ENCODE results near the gene SDHB. TPM values are rescaled to one million over a fixed set of nuclear protein-coding genes. Genes with fewer than 3 reads are reported as not detected.

SDHB gene
- 97.3 to 119 TPM (median 111 TPM) in 5 replicates for total RNA-seq (2022; extraction: Qiagen RNA extraction; ENCODE audit: low read depth)

GRCh38 chr1:17053685-17054410, at the start of gene SDHB:
SDHB (minus strand) TSS chr1:17054032; CDS start chr1:17054019, 13 bp downstream.

GRCh38 chr1:17011439-17012307, 42.2 kb downstream of the SDHB start, which contains the start of gene ATP13A2:
ATP13A2 (minus strand) TSS chr1:17011928; CDS start chr1:17011738, 190 bp downstream.

GRCh38 chr1:16980473-16981268, 73.2 kb downstream of the SDHB start, which contains the start of gene MFAP2:
MFAP2 (minus strand) TSS chr1:16980620; CDS start chr1:16978273, 2,347 bp downstream.

Other genes starting within 250 kb of the SDHB start
- gene RNU1-2, start 158.1 kb downstream of the SDHB start, total RNA-seq (2022; extraction: Qiagen RNA extraction; ENCODE audit: low read depth) = 5.0 TPM in 1 of 5 replicates, not detected in the others
- gene CROCC, start 132.1 kb downstream of the SDHB start, total RNA-seq (2022; extraction: Qiagen RNA extraction; ENCODE audit: low read depth) = 5.5 to 10.4 TPM (median 7.8 TPM) in 5 replicates
- gene MFAP2, start 73.4 kb downstream of the SDHB start, total RNA-seq (2022; extraction: Qiagen RNA extraction; ENCODE audit: low read depth) = 0.21 to 0.53 TPM (median 0.45 TPM) in 4 of 5 replicates, not detected in the other
- 21.7 to 29.4 TPM (median 22.4 TPM) in 5 replicates for gene ATP13A2, start 42.1 kb downstream of the SDHB start, total RNA-seq (2022; extraction: Qiagen RNA extraction; ENCODE audit: low read depth)
- gene PADI2, start 65.4 kb upstream of the SDHB start, total RNA-seq (2022; extraction: Qiagen RNA extraction; ENCODE audit: low read depth) = 1.1 to 1.6 TPM (median 1.3 TPM) in 5 replicates
- gene PADI1, start 151.1 kb upstream of the SDHB start, total RNA-seq (2022; extraction: Qiagen RNA extraction; ENCODE audit: low read depth) = 1.4 to 2.7 TPM (median 1.7 TPM) in 5 replicates
- gene PADI3, start 195.1 kb upstream of the SDHB start, total RNA-seq (2022; extraction: Qiagen RNA extraction; ENCODE audit: low read depth) = 1.2 to 1.9 TPM (median 1.4 TPM) in 5 replicates

Data from A549 treated with RU486 at 1 μM for 4 hours (cell line).